NCI-H1694 treated with DMSO at 0.1 percent for 48 hours (cell line): ENCODE results near the gene KCNC4.

Experiments
- DNase-seq: peaks from one replicate; lab custom pipeline; 2025; lab: John Stamatoyannopoulos, UW

Gene KCNC4

GRCh38 chr1:110211496-110212168 is 1.5 kb downstream of the KCNC4 start:
- DNase-seq: no peak

DNA sequence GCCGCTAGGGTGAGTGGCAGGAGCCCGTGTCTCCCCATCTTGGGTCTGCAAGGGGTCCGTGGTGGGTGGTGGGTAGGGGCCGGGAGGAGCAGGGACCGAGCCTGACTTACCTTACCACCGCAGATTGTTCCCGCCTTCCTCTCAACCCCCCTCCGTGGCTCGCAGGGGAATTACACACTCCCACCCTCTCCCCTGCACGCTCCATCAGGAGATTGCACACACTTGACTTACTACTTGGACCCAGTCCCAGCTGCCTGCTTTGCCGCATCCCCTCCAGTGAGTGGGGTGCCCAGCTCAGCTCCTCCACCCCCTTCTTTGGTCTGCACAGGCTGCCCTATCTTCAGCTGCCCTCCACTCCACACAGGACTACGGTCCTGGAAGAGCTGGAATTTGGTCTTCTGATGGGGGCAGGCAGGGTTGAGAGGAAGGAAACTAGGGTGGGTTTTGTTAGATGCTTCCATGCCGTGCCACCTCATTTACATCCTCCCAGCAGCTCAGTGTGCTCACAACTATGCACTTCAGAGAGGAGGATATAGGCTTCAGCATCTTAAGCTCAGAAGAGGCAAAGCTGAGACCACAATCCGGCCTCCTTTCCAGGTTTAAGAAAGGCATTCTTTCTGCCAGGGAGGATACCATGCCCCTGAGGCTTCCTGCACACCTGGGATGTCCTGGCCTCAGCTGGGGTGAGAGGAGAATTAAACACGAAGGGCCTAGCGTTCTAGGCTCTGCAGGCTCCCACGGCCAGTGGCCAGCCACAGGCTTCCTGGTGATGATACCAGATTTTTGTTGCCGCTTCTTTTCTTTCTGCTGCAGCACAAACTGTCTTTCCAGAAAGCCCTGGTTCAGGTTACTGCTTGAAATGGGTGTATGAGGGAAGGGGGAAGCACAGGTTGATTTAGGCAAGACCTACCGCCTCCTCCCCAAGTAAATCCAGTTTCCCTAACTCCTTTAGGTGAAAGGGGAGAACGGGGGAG is 2.3 kb downstream of the KCNC4 start:
- peak; percentile 87 for DNase-seq

DNA sequence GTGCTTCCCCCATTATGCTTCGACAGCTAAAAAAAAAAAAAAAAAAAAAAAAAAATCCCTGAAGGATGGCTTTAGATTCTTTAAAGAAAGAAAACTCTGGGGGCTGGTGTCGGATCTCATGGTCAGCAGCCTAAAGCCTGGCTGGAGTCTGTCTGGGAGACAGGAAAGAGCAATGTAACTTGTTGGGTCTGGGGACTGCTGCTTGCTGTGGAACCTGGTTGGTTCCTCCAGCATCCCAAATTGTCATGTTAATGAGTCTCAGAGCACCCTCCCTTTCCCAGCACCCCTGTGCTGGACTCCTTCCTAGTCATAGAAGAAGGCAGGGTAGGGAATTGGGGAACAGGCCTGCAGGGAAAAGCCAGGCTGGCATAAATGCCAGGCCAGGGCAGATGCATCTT is 3.0 kb downstream of the KCNC4 start:
- no peak for DNase-seq

GRCh38 chr1:110214454-110215404 is 4.6 kb downstream of the KCNC4 start:
- DNase-seq: no peak

DNA sequence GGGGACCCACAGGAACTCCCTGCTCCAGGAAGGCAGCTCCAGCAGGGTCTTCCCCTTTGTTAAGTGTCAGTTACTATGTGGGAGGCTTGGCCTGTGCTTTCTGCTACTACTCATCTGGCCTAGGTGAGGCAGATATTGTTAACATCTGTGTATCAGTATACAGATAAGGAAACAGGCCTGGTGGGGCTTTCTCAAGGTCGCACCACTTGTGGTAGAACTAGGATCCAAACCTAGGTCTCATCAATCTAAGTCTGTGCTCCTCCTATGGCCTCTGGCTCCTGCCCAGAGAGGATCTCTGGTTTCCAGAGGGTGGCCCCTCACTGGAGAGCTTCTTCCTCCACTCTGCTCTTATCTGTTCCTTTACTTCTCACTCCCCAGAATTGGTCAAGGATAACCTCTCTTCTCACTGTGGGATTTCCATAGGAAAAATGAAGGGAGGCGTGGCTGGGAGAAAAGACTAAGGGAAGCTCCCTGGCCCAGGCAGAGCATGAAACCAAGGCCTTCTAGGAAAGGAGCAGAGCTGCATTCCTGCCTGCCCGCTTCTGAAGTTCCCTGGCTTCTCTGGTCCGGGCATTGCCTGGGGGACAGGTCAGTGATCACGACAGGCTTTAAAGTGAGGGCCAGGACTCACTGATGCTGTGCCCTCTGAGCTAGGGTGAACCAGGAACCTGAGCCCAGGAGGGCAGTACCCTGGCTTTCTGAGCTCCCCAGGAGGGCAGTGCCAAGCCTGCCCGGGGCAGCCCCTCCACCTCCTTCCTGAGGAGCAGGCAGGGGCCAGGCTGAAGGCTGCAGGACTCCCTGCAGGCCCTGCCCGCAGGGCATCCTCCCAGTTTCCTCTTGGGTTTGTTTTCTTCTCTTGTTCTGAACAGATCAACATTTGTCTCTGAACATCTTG is 5.8 kb downstream of the KCNC4 start:
- DNase-seq: no peak

DNA sequence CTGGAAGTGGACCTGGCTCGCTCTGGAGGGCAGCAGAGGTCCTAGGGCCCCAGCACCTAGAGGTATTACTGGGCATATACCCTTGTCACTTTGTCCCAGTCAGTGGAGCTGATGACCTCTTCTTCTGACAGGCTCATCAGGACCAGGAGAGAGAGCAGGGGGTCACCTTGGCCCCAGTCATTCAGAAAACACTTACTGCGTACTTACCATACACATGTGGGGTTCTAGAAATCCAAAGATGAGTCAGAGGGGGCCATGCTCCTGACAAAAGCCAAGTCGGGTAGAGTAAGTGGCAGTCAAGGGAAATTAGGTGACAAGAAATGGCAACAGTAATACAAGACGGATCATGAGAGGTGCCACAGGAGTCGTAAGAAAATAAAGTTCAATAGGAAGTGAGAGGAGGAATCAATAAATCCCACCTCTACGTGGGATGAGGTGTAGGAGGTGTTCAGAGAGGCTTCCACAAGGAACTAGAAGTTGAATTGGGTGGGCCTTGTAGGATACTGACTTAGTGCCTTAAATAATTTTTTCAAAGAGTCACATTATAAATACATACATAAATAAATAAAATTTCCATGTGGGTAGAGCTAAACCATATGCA is 6.8 kb downstream of the KCNC4 start:
- DNase-seq: no peak

DNA sequence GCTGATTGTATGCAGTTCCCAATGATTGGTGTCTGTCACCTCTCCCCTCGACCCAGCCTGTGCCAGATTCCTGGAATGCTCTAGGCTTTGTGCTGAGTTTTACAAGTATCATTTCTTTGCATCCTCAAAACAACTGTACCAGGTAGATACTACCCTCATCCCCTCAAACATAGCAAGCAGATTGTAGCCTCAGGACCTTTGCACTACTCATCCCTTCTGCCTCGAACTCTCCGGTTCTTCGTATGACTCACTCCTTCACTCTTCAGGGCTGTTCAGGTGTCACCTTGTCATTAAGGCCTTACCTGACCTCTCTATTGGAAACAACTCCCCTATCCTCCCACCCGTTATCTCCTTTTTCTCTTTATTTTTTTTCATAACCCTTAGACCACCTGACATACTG is 8.0 kb downstream of the KCNC4 start:
- DNase-seq: no peak

GRCh38 chr1:110218739-110219138 is 8.6 kb downstream of the KCNC4 start:
- no peak for DNase-seq

GRCh38 chr1:110220324-110220723 is 10.2 kb downstream of the KCNC4 start:
- DNase-seq: no peak

DNA sequence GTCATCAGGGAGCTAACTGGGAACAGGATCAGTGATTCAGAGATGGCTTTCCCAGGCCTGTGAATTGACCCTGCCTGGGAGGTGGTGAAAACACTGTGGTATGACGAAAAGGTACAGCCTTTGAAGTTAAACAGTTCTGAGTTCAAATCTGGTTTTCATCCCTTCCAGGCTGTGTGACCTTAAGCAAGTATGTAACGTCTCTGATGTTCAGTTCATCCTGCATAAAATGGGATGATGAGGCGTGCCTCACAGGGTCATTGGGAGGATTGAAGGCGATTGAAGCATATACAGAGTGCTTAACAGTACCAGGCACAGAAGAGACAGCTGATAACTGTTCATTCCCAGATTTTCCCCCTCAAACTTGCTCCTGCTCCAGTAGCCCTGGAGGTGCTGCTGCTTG is 11.0 kb downstream of the KCNC4 start:
- no peak for DNase-seq

- no peak for DNase-seq
Observed at GRCh38 chr1:110223127-110223526, 13.0 kb downstream of the KCNC4 start.

GRCh38 chr1:110223581-110223980 is 13.5 kb downstream of the KCNC4 start:
- DNase-seq: no peak

DNA sequence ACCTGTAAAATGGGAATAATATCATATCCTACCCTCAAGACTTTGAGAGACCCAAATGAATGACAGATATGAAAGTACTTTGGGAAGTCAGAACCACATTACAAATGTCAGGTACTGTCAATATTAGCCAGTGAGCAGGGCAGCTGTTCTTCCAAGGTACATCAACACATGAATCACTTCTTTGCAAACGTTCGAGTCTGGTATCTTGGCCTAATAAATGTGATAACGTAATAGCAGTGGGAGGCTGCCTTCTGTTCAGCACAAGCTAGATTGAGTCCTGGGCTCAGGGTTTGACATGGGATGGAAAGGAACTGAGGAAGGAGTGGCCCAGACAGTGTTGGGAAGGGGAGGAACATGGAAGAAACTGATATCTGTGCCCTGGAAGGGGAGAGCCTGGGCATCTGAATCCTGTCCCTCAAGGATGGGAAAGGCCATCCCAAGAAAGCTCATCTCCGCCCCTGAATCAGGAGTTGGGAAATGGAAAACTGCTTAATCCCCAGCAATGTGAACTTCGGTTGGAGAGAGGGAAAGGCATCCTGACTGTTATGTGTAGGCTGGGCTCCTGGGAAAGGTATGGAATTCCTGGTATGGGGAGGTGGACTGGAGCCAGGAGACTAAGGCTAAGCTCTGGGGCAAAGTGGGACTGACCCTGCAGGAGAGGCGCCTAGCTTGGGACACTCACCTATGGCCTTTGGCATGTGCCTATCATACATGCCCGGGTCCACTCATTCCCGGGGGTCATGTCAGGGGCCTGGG is 14.3 kb downstream of the KCNC4 start:
- DNase-seq: no peak

- DNase-seq: no peak
Observed at GRCh38 chr1:110225212-110225611, 15.1 kb downstream of the KCNC4 start.

DNA sequence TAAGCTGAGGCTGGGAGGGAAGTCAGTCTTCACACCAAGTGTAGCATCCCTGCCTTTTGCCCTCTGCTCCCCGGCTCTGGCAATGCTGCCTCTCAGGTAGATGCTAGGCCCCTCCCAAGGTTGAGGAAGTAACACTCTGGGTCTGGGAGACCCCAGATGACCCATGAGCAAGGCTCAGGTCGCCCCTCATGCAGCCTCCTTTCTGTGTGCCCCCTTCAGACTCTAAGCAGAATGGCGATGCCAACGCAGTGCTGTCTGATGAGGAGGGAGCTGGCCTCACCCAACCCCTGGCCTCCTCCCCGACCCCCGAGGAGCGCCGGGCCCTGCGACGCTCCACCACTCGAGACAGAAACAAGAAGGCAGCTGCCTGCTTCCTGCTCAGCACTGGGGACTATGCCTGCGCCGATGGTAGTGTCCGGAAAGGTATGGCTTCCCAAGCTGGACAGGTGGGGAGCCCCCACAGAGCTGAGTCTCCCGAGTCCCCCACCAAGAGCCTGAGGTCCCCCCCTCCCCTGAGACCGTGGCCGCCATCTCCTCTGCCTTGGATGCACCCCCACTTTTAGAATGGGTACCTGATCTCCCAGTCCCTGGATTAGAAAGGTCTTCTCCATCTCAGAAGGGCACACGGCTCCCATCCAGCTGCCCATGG is 15.8 kb downstream of the KCNC4 start:
- DNase-seq: no peak

DNA sequence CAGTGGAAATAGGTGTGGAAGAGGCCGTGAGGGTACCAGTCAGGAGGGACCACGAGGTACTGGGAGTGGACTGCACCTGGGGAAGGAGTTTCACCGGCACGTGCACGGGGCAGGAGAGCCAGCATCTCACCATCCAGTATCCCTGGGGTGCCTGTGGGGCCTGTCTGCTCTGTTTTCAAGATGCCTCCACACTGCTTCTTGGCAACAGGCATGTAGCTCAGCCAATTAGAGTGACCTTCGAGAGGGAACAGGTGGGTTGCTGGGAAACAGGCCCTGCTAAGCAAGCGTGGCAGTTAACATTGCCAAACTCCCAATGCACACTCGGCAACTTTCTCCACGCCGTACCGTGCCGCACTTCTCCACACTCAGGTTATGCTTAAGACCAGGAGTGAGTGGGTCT is 17.7 kb downstream of the KCNC4 start:
- DNase-seq: no peak

- no peak for DNase-seq
Observed at GRCh38 chr1:110228381-110228780, 18.3 kb downstream of the KCNC4 start.

- DNase-seq: no peak
Observed at GRCh38 chr1:110228869-110229268, 18.8 kb downstream of the KCNC4 start.

DNA sequence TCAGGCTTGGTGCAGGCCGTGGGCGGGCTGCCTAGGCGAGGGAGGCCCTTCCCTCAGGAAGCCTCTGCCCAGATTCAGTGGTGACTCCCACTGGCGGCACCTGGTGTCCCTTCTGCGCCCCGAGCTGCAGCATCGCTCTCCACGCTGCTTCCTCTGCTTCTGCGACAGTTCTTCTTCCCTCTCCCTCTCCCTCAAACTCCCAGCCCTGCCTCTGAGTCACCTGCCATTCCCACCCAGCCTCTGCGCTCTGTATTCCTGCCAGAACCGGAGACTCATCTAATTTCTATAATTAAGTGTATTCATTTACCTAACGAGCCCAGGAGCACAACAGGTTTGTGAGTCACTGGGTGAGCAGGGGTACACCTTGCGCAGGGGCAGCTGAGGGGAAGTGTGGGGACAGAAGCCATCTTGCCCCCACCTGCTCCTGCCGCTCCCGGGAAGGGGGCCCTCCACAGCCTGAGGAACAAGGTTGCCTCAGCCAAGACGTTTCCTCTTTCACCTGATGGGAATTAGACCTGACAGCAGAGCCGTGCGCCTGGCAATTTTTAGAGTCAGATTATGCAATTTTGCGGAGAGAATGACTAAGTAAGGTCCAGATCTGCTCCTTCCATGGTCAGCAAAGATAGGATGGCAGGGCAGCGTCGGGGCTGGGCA is 19.4 kb downstream of the KCNC4 start:
- DNase-seq: no peak
